Suppressor macrophage treated with lipopolysaccharide for 1 hour (primary cell): Measurements from ENCODE around the gene KIAA1958.
"Not testable (repeated sequence)": the region's sequence is repeated elsewhere in the genome, so short reads cannot be mapped to it uniquely, and the experiment has no call there.

Source experiments
- DNase-seq, 3 donors: peaks; one replicate each; pipeline ENCODE4 v3.0.0-alpha.2; 2020 to 2022

Gene KIAA1958

DNA sequence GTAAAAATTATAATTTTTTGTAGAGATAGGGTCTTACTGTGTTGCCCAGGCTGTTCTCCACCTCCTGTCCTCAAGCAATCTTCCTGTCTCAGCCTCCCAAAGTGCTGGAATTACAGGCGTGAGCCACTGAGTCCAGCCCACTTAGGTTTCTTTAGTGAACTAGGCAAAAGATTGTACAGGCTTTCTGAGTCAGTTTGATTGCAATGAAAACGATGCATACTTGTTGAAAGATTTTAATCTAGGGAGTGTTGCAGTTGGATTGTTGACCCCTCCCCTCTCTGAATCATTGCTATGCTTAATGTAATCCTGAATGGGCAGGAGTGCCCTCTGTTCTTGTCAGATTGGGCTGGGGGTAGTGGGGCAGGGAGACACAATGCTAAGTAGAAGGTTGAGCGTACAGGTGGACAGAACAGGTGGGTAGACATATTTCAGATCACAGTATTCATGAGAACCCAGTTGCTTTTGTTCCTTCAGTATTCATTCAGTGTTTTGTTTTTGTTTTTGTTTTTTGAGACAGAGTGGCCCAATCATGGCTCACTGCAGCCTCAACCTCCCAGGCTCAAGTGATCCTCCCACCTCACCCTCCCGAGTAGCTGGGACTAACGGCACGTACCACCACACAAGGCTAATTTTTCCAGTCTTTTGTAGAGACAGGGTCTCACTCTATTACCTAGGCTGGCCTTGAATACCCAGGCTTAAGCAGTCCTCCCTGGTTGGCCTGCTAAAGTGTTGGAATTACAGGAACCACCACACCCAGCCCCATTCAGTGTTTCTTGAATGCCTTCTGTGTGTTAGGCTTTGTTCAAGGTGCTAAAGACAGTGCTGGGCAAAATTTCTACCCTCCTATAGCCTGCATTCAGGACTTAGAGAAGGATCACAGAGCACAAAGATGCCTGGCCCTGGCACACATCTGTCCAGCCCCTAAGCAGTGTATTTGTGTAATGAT lies 70.1 kb downstream of the KIAA1958 start:
- DNase-seq, result no peak

DNA sequence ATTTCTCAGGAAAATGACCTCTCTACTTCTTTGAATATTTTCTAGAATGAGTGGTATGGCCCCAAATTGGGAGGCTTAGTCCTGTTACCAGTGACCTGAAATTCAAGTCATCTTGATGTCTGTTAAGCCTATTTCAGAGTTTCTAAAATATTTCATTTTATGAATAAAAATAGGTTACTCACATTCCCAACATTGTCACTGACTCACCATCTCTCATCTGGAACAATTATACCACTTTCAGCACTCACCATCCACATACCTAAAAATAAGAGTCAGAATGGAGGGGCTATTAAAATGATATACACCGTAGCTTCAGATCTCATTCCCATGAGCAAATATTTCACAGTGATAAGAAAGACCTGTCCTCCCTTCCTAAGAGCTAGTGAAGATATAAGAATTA lies 71.8 kb downstream of the KIAA1958 start:
- DNase-seq, result no peak

DNA sequence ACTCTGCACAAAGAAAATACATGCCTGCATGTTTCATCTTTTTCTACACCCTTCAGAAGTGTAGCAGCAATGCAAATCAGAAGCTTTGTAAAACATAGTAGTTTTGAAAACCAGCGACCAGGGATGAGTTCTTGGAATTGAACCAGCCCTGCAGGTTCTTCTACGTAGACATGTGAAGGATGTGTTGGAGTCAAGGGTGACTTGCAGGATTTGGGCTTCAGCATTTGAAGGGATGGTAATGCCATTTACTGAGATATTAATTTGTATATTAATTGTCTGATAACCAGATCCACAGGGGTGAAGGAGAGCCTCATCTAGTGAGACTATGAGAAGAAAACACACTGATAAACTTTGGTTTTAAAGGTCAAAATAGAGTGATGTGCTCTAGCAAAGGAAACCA lies 72.4 kb downstream of the KIAA1958 start:
- DNase-seq, result no peak

DNA sequence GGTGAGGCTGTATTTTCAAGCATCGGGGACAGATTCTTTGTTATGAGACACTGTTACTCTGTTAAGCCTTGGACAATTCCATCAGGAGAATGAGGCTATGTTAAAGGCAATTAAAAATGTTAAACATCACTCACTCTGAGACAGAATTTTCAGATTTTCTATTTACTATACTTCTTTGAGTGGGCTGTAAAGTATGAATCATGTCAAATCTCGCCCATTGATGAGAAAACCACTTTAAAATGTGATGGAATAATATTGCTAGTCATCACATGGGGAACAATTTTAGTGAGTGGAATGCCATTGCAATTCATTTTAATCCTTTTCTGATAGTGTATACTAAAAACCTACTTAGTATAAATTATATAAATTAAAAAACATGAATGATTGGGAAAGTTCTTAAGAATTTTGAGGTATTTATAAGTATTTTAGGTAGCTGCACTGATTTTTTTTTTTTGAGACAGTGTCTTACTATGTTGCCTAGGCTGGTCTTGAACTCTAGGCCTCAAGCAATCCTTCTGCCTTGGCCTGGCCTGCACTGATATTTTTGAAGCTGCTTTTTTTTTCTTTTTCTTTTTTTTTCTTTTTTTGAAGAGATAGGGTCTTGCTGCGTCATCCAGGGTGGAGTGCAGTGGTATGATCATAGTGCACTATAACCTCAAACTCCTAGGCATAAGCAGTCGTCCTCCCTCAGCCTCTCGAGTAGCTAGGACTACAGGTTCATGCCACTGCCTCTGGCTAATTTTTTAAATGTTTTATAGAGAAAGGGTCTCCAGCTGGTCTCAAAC lies 73.2 kb downstream of the KIAA1958 start:
- DNase-seq, result no peak

DNA sequence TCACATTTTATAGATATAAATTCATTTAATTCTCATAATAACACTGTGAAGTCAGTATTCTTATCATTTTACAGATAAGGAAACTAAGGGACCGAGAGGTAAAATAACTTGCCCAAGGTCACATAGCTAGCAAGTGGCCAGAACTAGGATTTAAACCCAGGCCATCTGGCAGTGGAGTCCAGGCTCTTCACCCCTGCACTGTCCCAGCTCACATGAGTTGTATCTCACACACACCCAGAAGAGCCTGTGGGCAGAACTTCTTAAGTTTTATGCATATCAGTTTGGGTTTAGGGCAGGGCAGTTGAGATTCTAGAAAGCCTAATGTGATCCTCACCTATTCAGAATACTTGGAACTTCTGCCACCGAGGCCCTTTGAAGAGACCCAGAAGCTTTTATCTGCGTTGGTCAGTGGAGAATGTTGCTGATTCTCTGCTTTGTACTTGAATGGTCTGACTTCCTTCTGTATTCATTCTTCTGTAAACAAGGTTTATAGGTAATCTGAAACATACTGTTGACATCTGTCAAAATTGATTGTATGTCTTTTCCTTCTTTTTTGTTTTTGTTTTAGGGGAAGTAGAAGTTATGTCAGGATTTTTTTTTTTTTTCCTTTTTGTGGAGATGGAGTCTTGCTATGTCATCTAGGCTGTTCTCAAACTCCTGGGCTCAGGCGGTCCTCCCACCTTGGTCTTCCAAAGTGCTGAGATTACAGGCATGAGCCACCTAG lies 75.8 kb downstream of the KIAA1958 start:
- DNase-seq, result no peak

DNA sequence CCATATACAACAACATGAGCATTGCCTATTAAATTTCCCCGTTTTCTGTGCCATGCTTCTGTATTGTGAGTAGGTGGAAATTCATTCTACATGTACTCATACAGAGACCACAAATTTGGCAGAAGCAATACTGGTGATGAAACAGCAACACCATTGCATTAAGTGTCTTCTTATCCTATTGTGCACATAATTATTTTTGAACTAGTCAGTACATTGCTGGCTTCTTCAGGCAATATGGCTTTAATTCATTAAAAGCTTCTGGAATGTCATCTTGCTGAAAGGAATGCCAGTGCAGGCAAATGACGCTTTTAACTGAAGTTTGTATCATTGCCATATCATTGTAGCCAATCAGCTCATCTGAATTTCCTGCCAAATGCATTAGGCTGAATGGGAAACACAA lies 82.6 kb downstream of the KIAA1958 start:
- DNase-seq, result no peak

GRCh38 chr9:112570671-112571167 lies 84.1 kb downstream of the KIAA1958 start:
- no peak for DNase-seq

DNA sequence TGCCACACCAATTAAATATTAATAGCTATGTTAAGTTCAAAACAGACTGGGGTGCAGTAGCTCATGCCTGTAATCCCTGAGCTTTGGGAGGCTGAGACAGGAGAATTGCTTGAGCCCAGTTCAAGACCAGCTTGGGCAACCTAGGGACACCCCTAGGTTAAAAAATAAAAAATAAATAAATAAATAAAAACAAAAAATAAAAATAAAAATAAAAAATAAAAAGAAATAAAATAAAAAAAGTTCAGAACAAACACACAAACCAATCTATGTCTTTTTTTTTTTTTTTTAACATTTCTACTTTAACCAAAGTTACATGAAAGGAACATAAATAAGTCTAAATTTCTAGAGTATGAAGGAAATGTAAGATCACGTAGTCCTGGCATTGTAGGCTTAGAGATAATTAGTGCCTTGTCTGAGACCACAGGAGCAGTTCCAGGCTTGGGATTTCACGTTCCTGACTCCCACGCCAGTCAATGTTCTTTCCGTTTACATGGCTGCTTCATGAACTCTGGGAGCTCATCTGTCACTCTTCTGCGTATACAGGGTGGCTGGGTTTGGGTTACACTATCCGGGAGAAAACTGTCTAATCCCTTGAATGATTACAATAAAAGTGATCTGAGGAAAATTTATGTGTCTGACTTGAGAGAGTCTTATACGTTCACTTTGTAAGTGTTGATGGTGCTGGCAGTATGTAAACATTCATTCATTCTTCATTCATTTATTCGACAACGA lies 85.2 kb downstream of the KIAA1958 start:
- no peak for DNase-seq

DNA sequence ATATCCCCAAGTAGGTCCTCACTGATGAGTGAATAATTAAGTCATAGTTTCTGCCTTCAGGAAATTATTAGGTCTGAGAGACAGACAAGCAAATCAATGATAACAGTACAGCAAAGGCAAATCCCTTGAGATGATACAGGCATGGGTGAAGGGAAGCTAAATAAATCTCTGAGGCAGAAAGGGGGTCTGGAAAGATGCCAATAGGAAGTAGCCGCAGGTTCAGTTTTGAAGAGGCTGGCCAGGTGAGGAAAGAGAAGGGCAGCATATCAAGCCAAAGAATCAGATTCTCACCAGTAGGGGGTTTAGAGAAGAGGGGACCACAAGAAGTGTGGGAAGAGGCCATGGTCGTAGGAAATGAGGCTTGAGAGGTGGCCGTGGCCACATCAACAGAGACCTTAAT lies 85.8 kb downstream of the KIAA1958 start:
- no peak for DNase-seq

- no peak for DNase-seq
These were observed 87.4 kb downstream of the KIAA1958 start for GRCh38 chr9:112574008-112574407.

DNA sequence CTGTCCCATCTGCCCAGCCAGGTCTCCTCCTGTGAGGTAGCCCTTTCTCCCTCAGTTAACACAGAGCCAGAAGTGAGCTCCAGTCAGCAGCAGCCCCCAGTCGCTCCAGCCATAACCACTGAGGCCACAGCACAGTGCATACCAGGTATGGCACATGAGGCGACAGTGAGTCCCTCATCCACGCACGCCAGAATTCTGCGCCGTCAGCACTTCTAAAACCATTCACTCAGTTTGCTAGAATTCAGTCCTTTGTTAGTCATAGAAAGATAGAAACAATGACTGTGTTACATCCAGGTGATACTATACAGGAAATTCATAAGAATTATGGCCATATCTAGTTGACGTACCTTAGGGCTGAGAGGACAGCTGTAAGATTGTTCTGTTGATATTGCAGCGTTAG lies 88.5 kb downstream of the KIAA1958 start:
- DNase-seq, result no peak

- DNase-seq, result no peak
These were observed 95.0 kb downstream of the KIAA1958 start for GRCh38 chr9:112581469-112582176.

GRCh38 chr9:112582371-112583262 lies 96.0 kb downstream of the KIAA1958 start:
- DNase-seq, result no peak

DNA sequence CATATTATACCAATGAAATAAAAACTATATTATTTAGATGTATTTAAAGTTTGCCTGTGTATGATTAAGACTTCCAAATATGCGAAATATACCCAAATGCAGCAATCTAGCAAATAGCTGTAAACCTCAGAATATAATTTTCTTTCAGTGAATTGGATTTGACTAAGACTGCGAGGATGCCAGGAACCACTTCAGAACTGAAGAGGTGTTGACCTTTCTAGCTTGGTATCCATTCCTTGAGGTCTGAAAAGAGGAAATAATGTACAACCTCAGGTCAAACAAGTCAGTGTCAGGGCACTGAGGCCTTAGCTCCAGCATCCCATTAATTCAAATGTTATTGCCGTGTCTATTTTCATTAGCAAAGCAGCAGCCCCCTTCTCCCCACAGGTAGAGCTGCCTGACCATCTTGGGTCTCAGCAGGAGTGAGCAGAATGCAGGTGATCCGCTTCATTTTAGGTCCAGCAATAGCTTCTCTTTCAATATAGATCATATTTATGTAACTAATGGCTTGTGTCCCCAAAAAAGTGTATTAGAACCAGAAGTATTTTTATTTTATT lies 100.0 kb downstream of the KIAA1958 start:
- no peak for DNase-seq

DNA sequence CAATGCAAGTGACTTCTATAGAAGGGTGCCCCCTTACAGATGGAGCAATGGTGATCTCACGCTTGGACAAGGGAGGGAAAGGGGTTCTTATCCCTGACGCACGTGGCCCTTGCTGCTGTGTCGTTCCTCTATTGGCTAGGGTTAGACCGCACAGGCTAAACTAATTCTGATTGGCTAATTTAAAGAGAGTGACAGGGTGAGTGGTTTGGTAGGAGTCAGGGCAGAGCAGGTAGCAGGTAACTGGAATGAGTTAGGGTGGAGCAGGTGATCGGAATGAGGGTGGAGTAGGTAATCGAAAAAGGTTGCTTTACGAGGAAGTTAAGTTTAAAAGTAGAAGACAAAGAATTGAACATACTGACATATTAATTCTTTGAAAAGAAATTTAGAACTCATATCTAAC lies 105.2 kb downstream of the KIAA1958 start:
- DNase-seq, result not testable (repeated sequence)

- DNase-seq, result no peak
These were observed 113.1 kb downstream of the KIAA1958 start for GRCh38 chr9:112599732-112600131.

GRCh38 chr9:112601636-112602035 lies 115.0 kb downstream of the KIAA1958 start:
- no peak for DNase-seq

GRCh38 chr9:112604790-112605189 lies 118.2 kb downstream of the KIAA1958 start:
- DNase-seq, result no peak

DNA sequence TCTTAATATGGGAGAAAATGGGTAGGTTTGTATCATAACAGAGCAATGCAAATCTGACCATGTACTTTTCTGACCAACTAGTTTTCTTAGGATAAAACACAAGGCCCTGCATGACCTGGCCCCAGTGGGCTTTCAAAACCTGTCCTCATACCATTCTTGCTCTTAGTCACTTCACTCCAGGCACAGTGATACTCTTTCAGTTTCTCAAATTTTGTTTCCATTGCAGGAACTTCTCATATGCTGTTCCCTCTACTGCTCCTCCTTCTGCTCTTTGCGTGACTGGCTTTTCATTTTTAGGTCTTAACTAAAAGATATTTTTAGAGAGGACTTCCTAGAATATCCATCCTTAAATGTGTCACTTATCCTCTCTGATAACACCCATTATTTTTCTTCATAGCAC lies 118.9 kb downstream of the KIAA1958 start:
- no peak for DNase-seq

DNA sequence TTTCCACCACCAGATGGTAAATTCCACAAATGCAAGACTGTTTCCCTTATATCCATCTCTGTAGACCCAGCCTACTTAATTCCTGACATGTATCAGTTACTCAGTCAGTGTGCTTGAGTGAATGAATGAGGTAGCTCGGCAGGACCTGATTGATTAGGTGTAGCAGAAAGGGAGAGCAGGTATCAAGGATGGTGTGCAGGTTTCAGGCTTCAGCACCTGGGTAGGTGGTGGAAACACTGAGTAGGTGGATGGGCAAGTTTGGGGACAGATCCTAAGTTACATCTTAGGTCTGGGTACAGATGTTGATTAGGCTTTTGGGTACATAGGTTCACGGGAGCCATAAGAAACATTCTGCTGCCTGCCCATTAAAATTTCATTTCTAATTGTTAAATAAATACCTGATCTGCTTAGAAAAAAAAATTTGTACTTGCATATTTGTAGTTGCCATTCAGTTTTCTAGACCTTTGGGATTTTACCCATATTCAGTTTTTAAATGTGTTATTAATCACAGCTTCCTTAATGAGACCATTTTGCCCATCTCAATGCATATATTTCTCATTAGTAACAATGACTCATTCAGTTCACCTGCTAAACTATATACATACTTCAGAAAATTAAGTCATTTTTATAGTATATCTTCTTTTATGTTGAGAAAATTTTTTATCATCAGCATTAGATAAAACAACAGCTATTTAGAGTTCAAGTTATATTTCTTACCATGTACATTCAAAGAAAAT lies 119.5 kb downstream of the KIAA1958 start:
- no peak for DNase-seq
